Bronchial epithelial cell (primary cell): ENCODE results near the gene PTAR1. TPM values are rescaled to one million over a fixed set of nuclear protein-coding genes. Genes with fewer than 3 reads are reported as not detected.
"Not testable (repeated sequence)": the region's sequence is repeated elsewhere in the genome, so short reads cannot be mapped to it uniquely, and the experiment has no call there.

Source experiments
- DNase-seq: peaks from one replicate; pipeline ENCODE4 v3.0.0-alpha.2; 2010; ENCODE audit warnings: low read depth
- FAIRE-seq: peaks from 2 replicates; lab custom pipeline; 2011; peaks lifted over from hg19 to GRCh38; lab: Jason Lieb, UNC
- H3K27me3 ChIP-seq: 2 replicates; pipeline ENCODE4 v1.5.1; 2011; ENCODE audit warnings: low read length; ENCODE audit not compliant: control insufficient read depth, insufficient read depth
- H3K36me3 ChIP-seq: 2 replicates; pipeline ENCODE4 v1.5.1; 2011; ENCODE audit warnings: low read length; ENCODE audit not compliant: control insufficient read depth, insufficient read depth
- H3K4me3 ChIP-seq: 2 replicates; pipeline ENCODE4 v1.5.1; 2011; ENCODE audit warnings: mild to moderate bottlenecking, low read depth, low read length, control low read depth
- CTCF ChIP-seq: IDR thresholded peaks from 2 replicates; pipeline ENCODE4 v1.5.1; 2011; ENCODE audit warnings: mild to moderate bottlenecking, moderate library complexity, low read length, control low read depth, inconsistent platforms; ENCODE audit not compliant: insufficient read depth, severe bottlenecking
- total RNA-seq: library from RNA; depleted of rRNA; stranded (reverse); fragments of >200 nt; gene quantifications from 2 replicates; pipeline ENCODE4 v1.2.1, GENCODE V29; 2014

PTAR1 gene
- total RNA-seq, result 53.9 and 59.5 TPM in 2 replicates

- Histone ChIP-seq H3K4me3 (peak within 1 kb of the TSS; percentile 88), H3K36me3 (no peaks in the 10 kb centered on the region), H3K27me3 (no peaks in the 10 kb centered on the region)
- DNase-seq, result peak; percentile 69
- FAIRE-seq, result no peak
- no peak for TF ChIP-seq CTCF
Measured at GRCh38 chr9:69759421-69760277, at the start of gene PTAR1. PTAR1 (minus strand) TSS chr9:69760011; CDS start chr9:69759938, 73 bp downstream.

- FAIRE-seq (no peak), DNase-seq (peak; percentile 29)
- H3K4me3 ChIP-seq, result no peak overlapping the region
- H3K27me3 ChIP-seq, result no peaks in the 10 kb centered on the region
- peak; percentile 47 for TF ChIP-seq CTCF
- H3K36me3 ChIP-seq, result no peaks in the 10 kb centered on the region
Measured at GRCh38 chr9:69809304-69809863, 49.6 kb upstream of the PTAR1 start.

GRCh38 chr9:69806627-69807026 lies 46.8 kb upstream of the PTAR1 start:
- no peak for DNase-seq
- no peak for TF ChIP-seq CTCF
- no peak for FAIRE-seq
- H3K4me3 ChIP-seq, result no peak overlapping the region
- H3K27me3 ChIP-seq, result no peaks in the 10 kb centered on the region
- H3K36me3 ChIP-seq, result no peaks in the 10 kb centered on the region

GRCh38 chr9:69805962-69806515 lies 46.2 kb upstream of the PTAR1 start:
- Histone ChIP-seq H3K4me3 (no peak overlapping the region), H3K27me3 (no peaks in the 10 kb centered on the region), H3K36me3 (no peaks in the 10 kb centered on the region)
- FAIRE-seq, result no peak
- no peak for TF ChIP-seq CTCF
- DNase-seq, result no peak

- TF ChIP-seq CTCF, result no peak
- no peaks in the 10 kb centered on the region for H3K27me3 ChIP-seq
- FAIRE-seq, result no peak
- peak; percentile 65 for DNase-seq
- no peaks in the 10 kb centered on the region for H3K36me3 ChIP-seq
- no peak overlapping the region for H3K4me3 ChIP-seq
Measured at GRCh38 chr9:69801989-69802388, 42.2 kb upstream of the PTAR1 start.

GRCh38 chr9:69800027-69800426 lies 40.2 kb upstream of the PTAR1 start:
- DNase-seq, H3K36me3 ChIP-seq, H3K27me3 ChIP-seq, H3K4me3 ChIP-seq, FAIRE-seq: not testable (repeated sequence)

- not testable (repeated sequence) for FAIRE-seq, H3K36me3 ChIP-seq, H3K4me3 ChIP-seq, H3K27me3 ChIP-seq, DNase-seq
Measured at GRCh38 chr9:69799521-69799920, 39.7 kb upstream of the PTAR1 start.
